Ishikawa (cell line): ENCODE data around the gene ACTR1A.

Experiments
- CEBPB ChIP-seq: IDR thresholded peaks from 2 replicates; pipeline ENCODE4 v1.6.1; 2012
- CREB1 ChIP-seq: IDR thresholded peaks from 2 replicates; pipeline ENCODE4 v1.6.1; 2012; ENCODE audit warnings: low read depth
- EP300 ChIP-seq: IDR thresholded peaks from 2 replicates; pipeline ENCODE4 v1.6.1; 2012; ENCODE audit warnings: borderline replicate concordance
- FOXM1 ChIP-seq: IDR thresholded peaks from 2 replicates; pipeline ENCODE4 v1.6.1; 2012; ENCODE audit warnings: low read depth, borderline replicate concordance
- RAD21 ChIP-seq: IDR thresholded peaks from 2 replicates; pipeline ENCODE4 v1.6.1; 2012; ENCODE audit warnings: low read depth
- TAF1 ChIP-seq: IDR thresholded peaks from 2 replicates; pipeline ENCODE4 v1.6.1; 2012; ENCODE audit warnings: low read depth, mild to moderate bottlenecking
- TEAD4 ChIP-seq: IDR thresholded peaks from 2 replicates; pipeline ENCODE4 v1.6.1; 2012
- TF ChIP-seq, protein P1 (sequence below): IDR thresholded peaks from 2 replicates; pipeline ENCODE4 v1.6.1; 2012
- TF ChIP-seq, protein P2 (sequence below): IDR thresholded peaks from 2 replicates; pipeline ENCODE4 v1.6.1; 2012; ENCODE audit warnings: low read depth, mild to moderate bottlenecking

DNA sequence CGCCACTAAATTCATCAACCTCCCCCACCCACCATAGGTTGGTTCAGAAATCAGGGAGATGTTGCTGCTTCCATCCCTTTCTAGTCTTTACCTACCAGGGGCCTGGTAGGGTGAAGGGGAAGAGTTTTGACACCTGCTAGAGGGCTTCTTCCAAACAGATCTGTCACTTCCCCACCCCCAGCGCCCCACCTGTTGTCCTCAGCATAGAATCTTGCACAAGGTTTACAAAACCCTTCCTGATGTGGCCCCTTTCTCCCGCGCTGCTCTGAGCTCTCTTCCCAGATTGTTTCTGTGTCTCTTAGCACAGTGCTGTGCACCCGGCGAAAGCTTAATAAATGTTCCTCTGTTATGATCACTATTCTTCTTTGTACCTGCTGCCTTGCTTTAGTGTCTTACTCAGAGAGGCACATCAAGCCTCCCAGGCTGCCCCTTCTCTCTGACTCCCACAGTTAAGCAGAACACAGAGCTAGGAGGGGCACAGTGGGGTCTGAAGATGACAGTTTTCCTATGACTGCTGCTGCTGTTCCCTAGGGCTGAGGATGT is 39.9 kb downstream of the ACTR1A start:
- no peak for TF ChIP-seq RAD21
- TF ChIP-seq EP300: no peak
- TF ChIP-seq, protein P1, sequence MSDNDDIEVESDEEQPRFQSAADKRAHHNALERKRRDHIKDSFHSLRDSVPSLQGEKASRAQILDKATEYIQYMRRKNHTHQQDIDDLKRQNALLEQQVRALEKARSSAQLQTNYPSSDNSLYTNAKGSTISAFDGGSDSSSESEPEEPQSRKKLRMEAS: no peak
- TF ChIP-seq, protein P2, sequence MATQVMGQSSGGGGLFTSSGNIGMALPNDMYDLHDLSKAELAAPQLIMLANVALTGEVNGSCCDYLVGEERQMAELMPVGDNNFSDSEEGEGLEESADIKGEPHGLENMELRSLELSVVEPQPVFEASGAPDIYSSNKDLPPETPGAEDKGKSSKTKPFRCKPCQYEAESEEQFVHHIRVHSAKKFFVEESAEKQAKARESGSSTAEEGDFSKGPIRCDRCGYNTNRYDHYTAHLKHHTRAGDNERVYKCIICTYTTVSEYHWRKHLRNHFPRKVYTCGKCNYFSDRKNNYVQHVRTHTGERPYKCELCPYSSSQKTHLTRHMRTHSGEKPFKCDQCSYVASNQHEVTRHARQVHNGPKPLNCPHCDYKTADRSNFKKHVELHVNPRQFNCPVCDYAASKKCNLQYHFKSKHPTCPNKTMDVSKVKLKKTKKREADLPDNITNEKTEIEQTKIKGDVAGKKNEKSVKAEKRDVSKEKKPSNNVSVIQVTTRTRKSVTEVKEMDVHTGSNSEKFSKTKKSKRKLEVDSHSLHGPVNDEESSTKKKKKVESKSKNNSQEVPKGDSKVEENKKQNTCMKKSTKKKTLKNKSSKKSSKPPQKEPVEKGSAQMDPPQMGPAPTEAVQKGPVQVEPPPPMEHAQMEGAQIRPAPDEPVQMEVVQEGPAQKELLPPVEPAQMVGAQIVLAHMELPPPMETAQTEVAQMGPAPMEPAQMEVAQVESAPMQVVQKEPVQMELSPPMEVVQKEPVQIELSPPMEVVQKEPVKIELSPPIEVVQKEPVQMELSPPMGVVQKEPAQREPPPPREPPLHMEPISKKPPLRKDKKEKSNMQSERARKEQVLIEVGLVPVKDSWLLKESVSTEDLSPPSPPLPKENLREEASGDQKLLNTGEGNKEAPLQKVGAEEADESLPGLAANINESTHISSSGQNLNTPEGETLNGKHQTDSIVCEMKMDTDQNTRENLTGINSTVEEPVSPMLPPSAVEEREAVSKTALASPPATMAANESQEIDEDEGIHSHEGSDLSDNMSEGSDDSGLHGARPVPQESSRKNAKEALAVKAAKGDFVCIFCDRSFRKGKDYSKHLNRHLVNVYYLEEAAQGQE: no peak
- TF ChIP-seq TEAD4: no peak
- TF ChIP-seq TAF1: no peak
- TF ChIP-seq FOXM1: no peak
- no peak for TF ChIP-seq CEBPB
- no peak for TF ChIP-seq CREB1
